Fibroblast of villous mesenchyme (primary cell): Measurements from ENCODE around the gene ANKFN1. TPM values are rescaled to one million over a fixed set of nuclear protein-coding genes. Genes with fewer than 3 reads are reported as not detected.

Experiments
- DNase-seq: peaks from one replicate; pipeline ENCODE4 v3.0.0-alpha.2; 2010; ENCODE audit warnings: low read depth
- H3K4me3 ChIP-seq: 2 replicates; pipeline ENCODE4 v1.5.1; 2011; ENCODE audit warnings: low read depth, mild to moderate bottlenecking, low read length
- total RNA-seq: library from RNA; depleted of rRNA; stranded (reverse); fragments of >200 nt; gene quantifications from 2 replicates; pipeline ENCODE4 v1.2.3, GENCODE V29; 2012
- TF ChIP-seq, protein P1 (sequence below): IDR thresholded peaks from 2 replicates; pipeline ENCODE4 v1.5.1; 2012; ENCODE audit warnings: low read depth, mild to moderate bottlenecking, low read length; ENCODE audit not compliant: insufficient read depth

ANKFN1 gene
- total RNA-seq, 1 donor, result under 0.01 TPM

DNA sequence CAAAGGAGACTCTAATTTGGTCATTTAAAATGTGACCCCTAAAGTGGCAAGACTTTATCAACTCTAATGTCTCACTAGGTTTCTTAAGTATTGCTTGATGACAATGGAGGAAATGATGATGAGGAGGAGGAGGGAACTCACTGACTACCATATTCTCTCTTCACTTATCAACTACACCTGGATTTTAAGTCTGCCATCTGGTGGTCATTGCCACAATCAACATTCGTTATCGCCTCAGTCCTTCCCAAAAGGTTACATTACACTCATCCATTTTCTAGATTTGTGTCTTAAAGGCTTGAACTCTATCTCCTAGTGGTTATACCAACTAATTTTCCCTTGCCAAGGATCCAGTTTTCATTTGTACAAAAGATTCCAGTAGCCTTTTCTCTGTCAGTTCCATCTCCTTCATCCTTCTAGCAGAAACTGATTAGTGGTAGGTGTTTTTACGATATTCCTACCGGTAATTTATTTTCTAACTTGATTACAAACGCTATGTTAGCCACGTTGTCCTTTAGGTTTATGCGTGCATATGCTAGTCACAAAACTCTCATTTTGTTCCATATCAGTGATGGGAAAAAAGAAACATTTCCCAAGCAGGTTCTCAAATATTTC lies 325.7 kb downstream of the ANKFN1 start:
- no peak overlapping the region for H3K4me3 ChIP-seq
- TF ChIP-seq, protein P1, sequence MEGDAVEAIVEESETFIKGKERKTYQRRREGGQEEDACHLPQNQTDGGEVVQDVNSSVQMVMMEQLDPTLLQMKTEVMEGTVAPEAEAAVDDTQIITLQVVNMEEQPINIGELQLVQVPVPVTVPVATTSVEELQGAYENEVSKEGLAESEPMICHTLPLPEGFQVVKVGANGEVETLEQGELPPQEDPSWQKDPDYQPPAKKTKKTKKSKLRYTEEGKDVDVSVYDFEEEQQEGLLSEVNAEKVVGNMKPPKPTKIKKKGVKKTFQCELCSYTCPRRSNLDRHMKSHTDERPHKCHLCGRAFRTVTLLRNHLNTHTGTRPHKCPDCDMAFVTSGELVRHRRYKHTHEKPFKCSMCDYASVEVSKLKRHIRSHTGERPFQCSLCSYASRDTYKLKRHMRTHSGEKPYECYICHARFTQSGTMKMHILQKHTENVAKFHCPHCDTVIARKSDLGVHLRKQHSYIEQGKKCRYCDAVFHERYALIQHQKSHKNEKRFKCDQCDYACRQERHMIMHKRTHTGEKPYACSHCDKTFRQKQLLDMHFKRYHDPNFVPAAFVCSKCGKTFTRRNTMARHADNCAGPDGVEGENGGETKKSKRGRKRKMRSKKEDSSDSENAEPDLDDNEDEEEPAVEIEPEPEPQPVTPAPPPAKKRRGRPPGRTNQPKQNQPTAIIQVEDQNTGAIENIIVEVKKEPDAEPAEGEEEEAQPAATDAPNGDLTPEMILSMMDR, result peak; percentile 44
- peak; percentile 15 for DNase-seq

GRCh38 chr17:56480501-56480900 lies 327.2 kb downstream of the ANKFN1 start:
- no peak overlapping the region for H3K4me3 ChIP-seq
- TF ChIP-seq, protein P1, result no peak
- DNase-seq, result no peak

GRCh38 chr17:56481659-56482058 lies 328.4 kb downstream of the ANKFN1 start:
- DNase-seq, result no peak
- no peak overlapping the region for H3K4me3 ChIP-seq
- TF ChIP-seq, protein P1, result no peak

DNA sequence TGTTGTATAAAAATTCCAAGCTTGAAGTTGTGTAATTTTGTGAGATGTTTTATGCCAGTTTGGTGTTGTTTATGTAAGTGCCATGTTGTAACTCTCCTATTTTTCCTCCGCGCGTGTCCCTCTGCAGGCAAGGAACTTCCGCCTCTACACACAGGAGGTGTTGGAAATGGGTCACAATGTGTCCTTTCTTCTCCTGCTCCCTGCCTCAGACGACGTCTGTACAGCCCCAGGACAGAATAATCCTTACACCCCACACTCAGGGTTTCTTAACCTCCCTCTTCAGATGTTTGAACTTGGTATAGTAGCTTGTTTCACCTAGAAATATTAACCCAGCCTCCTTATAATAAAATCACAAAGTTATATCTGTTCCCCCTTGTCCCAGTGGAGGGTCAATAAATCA lies 329.0 kb downstream of the ANKFN1 start:
- DNase-seq, result no peak
- no peak overlapping the region for H3K4me3 ChIP-seq
- TF ChIP-seq, protein P1, result no peak

DNA sequence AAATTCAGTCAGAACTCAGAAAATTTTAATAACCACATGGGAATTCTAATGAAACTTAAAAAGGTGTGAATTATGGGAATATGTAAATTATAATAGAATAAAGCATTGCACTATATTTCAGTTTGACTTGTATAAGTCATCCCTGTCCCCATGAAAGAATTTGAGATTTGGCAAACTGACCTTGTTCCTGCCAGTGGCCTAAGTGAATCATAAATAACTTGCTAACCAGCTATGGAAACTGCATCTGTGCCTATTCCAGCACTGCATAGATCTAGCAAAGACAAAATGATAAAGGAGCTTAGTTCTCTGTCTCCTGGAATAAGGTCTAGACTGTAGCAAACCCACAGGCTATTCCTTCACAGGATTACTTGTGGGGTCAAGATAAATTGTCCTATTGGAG lies 333.5 kb downstream of the ANKFN1 start:
- no peak for DNase-seq
- H3K4me3 ChIP-seq, result no peak overlapping the region
- TF ChIP-seq, protein P1, result no peak

GRCh38 chr17:56488800-56489199 lies 335.5 kb downstream of the ANKFN1 start:
- TF ChIP-seq, protein P1, result no peak
- no peak overlapping the region for H3K4me3 ChIP-seq
- no peak for DNase-seq

GRCh38 chr17:56489980-56490379 lies 336.7 kb downstream of the ANKFN1 start:
- TF ChIP-seq, protein P1, result no peak
- H3K4me3 ChIP-seq, result no peak overlapping the region
- DNase-seq, result no peak
